NCI-H524 treated with DMSO at 0.1 percent for 48 hours (cell line): Measurements from ENCODE around the gene PHACTR3.
A peak's percentile ranks its signal among the peaks of the same experiment; 100 is the strongest.

ENCODE experiments used
- DNase-seq: peaks from one replicate; lab custom pipeline; 2025; lab: John Stamatoyannopoulos, UW

PHACTR3 gene

GRCh38 chr20:59752704-59753460 is 148.5 kb downstream of the PHACTR3 start:
- DNase-seq, result no peak

GRCh38 chr20:59753836-59754235 is 149.5 kb downstream of the PHACTR3 start:
- DNase-seq, result no peak

- no peak for DNase-seq
Observed at GRCh38 chr20:59754551-59754950, 150.2 kb downstream of the PHACTR3 start.

GRCh38 chr20:59756241-59756640 is 151.9 kb downstream of the PHACTR3 start:
- DNase-seq, result no peak

GRCh38 chr20:59764037-59764436 is 159.7 kb downstream of the PHACTR3 start:
- no peak for DNase-seq

- no peak for DNase-seq
Observed at GRCh38 chr20:59765599-59766177, 161.3 kb downstream of the PHACTR3 start.

GRCh38 chr20:59767656-59768055 is 163.3 kb downstream of the PHACTR3 start:
- DNase-seq, result no peak

- no peak for DNase-seq
Observed at GRCh38 chr20:59770270-59770669, 165.9 kb downstream of the PHACTR3 start.

GRCh38 chr20:59770851-59771250 is 166.5 kb downstream of the PHACTR3 start:
- DNase-seq, result no peak

GRCh38 chr20:59771506-59772372 is 167.4 kb downstream of the PHACTR3 start:
- peak; percentile 66 for DNase-seq

GRCh38 chr20:59772373-59772705 is 168.0 kb downstream of the PHACTR3 start:
- DNase-seq, result no peak

GRCh38 chr20:59772931-59773913 is 168.9 kb downstream of the PHACTR3 start:
- DNase-seq, result no peak

- DNase-seq, result no peak
Observed at GRCh38 chr20:59774204-59774641, 169.9 kb downstream of the PHACTR3 start.

- DNase-seq, result no peak
Observed at GRCh38 chr20:59774921-59775686, 170.8 kb downstream of the PHACTR3 start.

GRCh38 chr20:59775687-59776055 is 171.3 kb downstream of the PHACTR3 start:
- no peak for DNase-seq

GRCh38 chr20:59776059-59776603 is 171.8 kb downstream of the PHACTR3 start:
- DNase-seq, result peak; percentile 55

GRCh38 chr20:59776626-59777330 is 172.4 kb downstream of the PHACTR3 start:
- peak; percentile 94 for DNase-seq

GRCh38 chr20:59777331-59777725 is 173.0 kb downstream of the PHACTR3 start:
- DNase-seq, result no peak

GRCh38 chr20:59777814-59778575 is 173.7 kb downstream of the PHACTR3 start:
- no peak for DNase-seq
